GF-D8 (cell line): ENCODE data around the gene FAM174A.
"Not testable (repeated sequence)": the region's sequence is repeated elsewhere in the genome, so short reads cannot be mapped to it uniquely, and the experiment has no call there.

Source experiments
- DNase-seq: peaks from one replicate; lab custom pipeline; 2025; lab: John Stamatoyannopoulos, UW

The FAM174A gene

DNA sequence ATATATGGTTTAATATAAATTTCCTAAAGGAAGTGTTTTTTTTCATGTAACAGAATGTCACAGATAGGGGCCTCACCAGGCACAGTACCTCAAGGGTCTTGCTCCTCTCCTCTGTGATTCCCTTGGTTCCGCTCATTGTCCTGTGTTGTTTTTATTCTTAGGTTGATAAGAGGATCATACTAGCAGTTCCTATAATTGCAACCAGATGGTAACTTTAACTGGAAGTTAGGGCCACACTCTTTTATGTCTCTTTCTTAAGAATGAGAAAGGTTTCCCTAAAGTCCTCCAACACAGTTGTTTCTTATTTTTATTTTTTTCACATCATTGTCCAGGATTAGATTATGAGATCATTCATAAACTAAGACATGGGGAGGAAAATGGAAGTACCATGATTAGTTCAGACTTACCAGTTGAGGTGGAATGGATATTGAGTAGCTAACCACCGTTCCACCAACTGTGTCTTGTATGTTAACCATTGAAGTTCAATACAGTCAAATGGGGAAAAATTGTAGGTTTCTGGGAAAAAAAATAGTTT lies 41.1 kb downstream of the FAM174A start:
- DNase-seq, result no peak

DNA sequence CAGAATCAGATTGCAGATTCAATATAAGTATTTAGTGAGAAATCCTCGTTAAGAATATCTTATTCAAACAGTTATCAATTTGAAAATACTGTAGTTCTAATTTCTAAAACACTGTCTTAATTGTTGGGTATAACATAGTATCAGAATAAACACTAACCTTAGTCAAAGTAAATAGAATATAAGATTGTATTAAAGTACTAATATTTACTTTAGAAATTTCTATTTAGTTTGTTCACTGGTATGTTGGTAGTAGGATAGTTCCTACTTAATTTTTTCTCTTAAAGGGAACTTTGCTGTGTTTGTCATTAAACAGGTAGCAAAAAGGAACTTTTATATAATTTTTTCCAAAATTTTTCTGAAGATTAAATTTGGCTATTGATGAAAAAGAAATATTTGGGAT lies 42.3 kb downstream of the FAM174A start:
- no peak for DNase-seq

DNA sequence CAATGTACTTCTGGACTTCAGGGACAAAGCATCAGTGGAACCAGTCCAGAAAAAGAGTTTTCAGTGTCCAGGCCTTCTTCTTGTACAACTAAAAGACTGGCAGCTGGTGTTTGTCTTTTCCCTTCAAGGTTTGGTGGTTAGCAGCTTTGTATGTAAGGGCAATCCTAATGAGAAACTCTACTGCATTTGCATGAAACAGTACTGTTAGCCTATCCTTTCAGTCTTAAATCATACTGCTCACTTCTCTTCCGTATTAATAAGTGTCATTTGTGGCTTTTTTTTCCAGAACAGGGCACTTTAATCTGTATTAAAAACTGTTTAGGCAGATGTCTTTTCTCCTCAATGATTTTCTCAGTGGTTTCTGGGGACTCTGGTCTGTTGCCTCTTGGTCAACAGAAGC lies 48.9 kb downstream of the FAM174A start:
- DNase-seq, result no peak

DNA sequence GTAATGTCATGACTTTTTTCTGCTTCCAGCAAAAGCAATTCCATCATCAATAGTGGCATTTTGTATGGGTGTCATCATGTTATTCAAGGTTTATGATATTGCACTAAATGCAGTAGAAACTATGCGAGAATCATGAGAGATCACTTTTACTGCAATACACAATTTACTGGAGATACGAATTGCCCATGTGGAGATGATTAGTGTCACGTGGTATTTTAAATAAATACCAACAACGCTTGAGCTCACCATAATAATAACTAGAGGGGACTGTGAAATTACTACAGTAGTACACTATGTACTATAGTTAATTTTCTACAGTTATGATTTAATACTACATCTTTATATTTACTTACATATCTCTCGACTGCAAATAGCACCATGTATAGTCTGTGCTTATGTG lies 49.7 kb downstream of the FAM174A start:
- DNase-seq, result no peak

DNA sequence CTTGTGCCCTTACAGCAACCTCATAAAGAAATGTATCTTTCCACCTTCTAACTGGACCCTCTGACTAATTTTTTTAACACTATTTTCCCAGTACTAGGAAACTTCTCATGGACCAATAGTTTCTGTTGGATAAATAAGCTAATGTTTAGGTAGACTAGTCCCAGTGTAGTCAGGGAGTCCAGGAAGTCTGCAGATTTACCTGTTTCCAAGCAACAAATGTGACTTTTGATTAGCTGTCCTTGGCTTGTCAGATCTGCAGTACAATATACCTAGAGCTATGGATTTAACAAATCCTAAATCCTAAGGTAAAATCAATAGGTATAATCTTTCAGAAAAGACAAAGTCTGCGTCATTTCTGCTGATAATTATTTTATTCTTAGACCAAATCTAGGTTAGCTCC lies 55.7 kb downstream of the FAM174A start:
- no peak for DNase-seq

DNA sequence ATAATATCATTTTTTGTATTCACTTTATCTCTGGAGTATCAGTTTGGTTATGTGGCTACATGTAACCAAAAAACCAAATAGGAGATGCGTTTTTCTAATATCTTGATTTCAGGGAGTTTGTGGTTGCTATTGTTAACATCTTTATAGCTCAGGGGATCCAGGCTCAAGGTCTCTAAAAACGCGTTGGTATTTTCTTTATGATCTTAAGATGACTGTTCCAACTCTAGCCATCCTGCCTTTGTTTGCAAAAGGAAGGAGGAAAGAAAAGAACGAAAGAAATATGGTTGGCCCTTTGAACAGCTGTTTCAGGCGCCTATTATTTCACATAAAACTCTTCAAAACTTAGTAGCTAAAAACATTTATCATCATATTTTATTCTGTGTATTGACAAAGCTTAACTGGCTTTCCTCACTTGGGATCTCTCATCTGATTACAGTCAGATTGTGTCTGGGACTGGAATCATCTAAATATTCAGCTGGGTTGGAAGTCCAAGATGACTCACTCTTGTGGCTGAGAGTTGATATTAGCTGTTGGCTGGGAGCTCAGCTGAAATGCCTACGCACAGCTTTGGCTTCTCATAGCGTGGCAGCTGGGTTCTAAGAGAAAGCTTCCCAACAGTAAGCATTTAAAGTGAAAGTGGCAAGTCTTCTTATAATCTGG lies 60.1 kb downstream of the FAM174A start:
- DNase-seq, result no peak

DNA sequence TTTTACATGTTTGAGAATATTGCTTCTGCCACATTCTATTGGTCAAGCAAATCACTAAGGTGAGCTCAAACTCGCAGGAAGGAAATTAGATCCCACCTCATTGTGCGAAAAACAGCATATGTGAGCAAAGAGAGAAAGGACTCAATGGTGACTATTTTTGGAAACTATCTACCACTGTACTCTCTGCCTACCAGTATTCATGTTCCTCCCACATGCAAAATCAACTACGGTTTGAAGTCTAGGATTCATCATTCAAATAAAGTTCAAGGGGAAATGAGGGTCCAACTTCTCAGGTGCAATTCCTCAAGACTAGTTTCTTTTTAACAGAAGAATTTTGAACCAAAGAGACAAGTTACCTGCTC lies 60.6 kb downstream of the FAM174A start:
- DNase-seq, result no peak

DNA sequence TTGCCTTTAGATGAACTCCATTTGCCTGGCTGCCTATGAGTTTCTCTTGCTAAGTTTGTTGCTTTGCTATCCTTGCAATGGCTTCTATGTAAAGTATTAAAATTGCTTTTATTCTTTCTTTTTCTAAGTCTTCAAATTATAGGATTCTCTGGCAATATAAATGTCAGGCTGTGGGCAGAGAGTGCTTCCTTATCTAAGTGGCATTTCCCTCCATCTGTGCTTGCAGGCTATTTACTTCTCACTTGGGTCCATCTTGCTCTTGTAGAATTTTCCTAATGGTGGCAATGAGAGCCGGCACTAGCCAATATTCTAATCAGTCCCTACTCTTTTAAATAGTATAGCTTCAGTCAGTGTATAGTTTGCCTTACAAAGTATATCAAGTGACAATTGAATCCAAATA lies 63.3 kb downstream of the FAM174A start:
- no peak for DNase-seq

DNA sequence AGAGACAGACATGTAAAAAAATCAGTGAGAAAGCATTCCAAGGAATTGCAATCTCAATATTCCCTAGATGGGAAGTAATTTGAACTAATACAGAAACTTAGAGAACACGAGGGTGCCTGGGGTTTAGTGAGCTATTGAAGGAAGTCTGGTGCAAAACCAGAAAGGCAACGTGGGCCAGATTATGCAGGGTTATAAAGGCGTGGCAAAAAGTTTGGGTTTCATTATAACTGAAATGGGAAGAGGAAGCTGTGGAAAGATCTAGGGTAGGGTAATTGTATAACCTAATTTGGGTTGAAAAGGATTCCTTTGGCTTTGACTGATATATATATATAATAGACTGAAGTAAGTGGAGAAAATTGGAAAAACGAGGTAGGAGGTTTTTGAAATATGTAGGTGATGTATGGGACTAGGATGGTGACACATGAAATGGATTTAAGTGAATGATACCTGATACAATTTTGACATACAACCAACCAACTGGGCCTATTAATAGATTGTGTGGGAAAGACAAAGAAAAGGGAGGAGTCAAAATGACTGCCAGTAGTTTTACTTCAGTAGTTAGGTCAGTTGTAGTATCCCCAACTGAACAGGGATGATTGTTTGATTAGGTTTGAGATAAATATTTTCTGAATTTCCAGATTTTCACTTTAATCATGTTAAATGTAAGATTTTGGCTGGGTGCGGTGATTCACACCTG lies 65.3 kb downstream of the FAM174A start:
- DNase-seq, result no peak

DNA sequence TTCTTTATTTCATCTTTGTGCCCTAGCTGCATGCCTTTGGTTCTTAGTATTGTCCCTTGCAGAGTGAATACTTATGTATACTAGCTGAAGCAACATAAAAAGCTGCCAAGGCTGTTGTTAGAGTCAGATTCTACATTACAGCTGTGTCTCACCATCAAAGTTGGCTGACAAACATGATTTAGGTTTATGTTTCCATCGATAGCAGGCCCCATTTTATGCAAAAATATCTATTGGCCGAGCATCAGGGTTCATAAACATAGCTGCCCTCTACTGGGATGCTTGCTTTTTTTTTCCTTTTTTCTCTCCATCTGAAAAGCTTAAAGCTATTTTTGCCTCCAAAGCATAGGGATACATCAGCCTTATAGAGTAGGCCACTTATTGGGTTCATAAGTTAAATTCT lies 68.0 kb downstream of the FAM174A start:
- DNase-seq, result no peak

DNA sequence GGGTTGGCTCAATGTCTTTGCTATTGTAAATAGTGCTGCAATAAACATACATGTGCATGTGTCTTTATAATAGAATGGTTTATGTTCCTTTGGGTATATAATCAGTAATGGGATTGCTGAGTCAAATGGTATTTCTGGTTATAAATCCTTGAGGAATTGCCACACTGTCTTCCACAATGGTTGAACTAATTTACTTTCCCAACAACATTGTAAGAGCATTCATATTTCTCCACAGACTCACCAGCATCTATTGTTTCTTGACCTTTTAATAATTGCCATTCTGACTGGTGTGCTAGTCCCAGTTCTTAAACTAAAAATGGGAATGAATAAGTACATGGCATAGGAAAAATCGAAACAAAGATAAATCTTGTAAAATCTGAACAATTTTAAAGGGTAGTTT lies 68.8 kb downstream of the FAM174A start:
- not testable (repeated sequence) for DNase-seq

DNA sequence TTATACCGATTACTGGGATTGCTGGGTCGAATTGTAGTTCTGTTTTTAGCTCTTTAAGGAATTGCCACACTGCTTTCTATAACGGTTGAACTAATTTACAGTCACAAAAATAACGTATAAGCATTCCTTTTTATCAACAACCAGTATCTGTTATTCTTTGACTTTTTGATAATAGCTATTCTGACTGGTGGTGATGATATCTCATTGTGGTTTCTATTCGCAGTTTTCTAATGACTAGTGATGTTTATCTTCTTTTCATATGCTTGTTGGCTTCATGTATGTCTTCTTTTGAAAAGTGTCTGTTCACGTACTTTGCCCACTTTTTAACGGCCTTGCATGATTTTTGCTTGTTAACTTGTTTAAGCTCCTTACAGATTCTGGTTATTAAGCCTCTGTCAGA lies 74.4 kb downstream of the FAM174A start:
- DNase-seq, result no peak

DNA sequence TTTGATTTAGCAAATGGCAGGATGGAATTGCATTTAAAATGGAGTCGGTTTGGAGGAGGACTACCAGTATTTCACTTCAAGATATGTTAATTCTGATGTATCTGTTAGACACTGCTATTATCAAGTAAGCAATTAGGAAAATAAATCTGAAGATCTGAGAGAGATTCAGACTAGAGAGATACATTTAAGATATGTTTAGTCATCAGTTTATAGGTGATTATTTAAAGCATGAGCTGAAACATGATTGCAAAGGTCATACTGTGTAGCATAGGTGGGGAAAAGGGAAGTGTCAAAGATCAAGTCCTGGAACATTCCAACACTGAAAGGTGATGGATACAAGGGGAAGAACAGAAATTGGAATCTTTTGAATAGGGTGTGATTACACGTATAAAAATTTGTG lies 79.1 kb downstream of the FAM174A start:
- no peak for DNase-seq

DNA sequence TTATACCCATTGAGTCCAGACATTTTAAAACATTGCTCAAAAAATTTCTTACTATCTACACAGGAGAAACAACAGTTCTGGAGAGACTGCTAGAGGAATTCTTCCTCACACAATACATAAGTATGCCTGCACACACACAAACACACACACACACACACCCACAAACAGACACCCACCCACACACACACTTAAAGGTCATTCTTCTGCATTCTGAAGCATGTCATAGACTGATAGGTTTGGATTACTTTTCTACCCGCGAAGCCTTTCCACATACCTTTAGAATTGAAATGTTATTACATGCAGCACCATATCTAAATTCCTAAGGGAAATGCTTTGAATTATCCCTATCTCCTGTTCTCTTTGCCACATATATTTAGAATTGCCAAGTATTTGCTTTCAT lies 80.2 kb downstream of the FAM174A start:
- no peak for DNase-seq

DNA sequence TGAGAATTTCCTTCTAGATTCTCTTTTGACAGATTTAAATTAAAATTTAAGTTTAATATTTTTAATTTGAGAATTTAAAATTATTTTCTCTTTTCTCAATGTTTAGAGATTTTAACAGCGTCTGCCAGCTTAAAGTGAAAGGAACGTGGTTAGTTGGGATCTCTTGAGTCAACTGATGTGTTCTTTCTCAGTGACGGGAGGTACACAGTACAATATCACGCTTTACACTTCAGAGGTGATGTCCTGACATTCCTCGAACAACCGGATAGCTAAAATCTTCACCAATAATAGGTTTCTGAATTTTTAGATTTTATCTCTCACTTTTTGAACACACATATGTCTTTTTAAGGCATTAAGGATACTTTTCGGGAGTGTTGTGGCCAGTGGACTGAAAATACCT lies 81.1 kb downstream of the FAM174A start:
- no peak for DNase-seq

DNA sequence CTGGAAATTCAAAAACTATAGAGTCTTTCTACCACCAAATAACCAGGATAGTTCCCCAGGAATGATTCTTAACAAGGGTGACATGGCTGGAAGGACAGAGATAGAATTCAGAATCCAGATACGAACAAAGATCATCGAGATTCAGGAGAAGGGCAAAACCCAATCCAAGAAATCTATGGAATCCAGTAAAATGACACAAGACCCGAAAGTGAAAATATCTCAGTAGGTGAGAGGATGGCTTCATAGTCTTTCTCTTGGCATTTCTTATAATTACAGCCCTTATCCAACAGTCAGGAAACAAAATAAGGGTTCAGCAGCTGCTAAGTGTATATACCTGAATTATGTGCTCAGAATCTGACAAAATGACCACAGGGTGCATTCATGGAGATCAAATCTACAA lies 81.8 kb downstream of the FAM174A start:
- no peak for DNase-seq

DNA sequence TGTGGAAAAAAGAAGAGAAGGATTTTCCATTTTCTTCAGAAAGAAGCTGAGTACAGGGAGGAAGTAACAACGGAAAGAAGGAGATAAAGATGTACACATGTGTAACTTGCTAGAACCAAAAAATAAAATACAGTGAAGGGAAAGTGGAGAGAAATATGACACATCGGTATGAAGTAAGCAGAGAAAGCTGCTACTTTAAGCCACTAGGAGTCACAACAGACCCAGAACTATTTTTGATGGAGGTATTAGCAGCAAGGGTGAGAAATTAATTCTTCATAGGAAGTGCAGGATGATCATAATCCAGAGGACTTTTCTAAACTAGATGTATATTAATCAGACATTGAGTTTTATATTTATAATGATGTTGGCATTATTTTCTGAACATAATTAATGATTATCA lies 88.5 kb downstream of the FAM174A start:
- DNase-seq, result no peak

DNA sequence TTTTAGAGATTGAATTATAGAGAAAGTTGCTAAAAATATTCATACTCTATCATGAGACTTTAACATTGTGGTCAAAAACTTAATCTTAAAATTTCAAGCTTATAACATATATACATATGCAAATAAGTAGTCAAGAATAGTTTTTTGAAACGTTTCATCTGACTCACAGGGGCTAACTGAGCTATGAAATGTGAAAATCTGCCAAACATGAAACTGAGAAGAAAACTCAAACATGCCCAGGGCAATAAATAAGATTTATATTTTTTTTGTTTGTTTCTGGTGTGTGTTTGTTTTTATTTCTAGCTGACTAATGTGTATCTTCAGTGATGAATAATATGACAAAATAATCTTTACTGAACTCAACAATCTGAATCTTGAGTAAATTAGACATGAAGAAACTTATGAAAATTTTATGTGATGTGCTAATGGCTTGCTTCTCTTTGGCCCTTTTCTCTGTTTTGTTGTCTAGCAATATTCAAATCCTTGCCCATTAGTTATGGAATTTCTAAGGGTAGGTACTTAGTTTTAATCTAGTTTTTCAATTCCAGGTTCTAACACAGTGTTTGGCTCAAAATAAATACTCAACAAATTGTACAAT lies 99.9 kb downstream of the FAM174A start:
- no peak for DNase-seq
